Ovary (tissue), 3 donors: ENCODE results near the gene EML6.

Source experiments
- CTCF ChIP-seq, 3 donors: fragments of 450-650 bp in 2 of 3; fragments of 200-600 bp in 1 of 3; IDR thresholded peaks; one replicate each; pipeline versions ENCODE4 v1.5.1 to v1.8.0; 2016 to 2022; ENCODE audit warnings: antibody characterized with exemption in 3 of 3, mild to moderate bottlenecking in 1 of 3
- EP300 ChIP-seq: sonication (generic); formaldehyde crosslinking; IDR thresholded peaks from one replicate; pipeline ENCODE4 v1.6.1; 2017; ENCODE audit warnings: antibody characterized with exemption
- POLR2A ChIP-seq: fragments of 450-650 bp; IDR thresholded peaks from one replicate; pipeline ENCODE4 v1.6.1; 2017; ENCODE audit warnings: antibody characterized with exemption, mild to moderate bottlenecking, moderate library complexity
- donor health status: DM: no; HTN: no; CAD: no.

- TF ChIP-seq CTCF (IDR thresholded peaks at IDR 0.05) (no peak), EP300 (no peak), POLR2A (no peak)
Measured at GRCh38 chr2:54789878-54790277, 66.4 kb downstream of the EML6 start.
